Fibroblast of pulmonary artery (primary cell): ENCODE measurements around the gene SPIRE2.
"Not testable (repeated sequence)": the region's sequence is repeated elsewhere in the genome, so short reads cannot be mapped to it uniquely, and the experiment has no call there.

Experiments used
- DNase-seq: peaks from one replicate; pipeline ENCODE4 v3.0.0-alpha.2; 2010; ENCODE audit warnings: low read depth
- H3K4me3 ChIP-seq: replicated peaks from 2 replicates; pipeline ENCODE4 v1.5.1; 2011; ENCODE audit warnings: low read depth, mild to moderate bottlenecking, control low read depth, low read length, moderate library complexity
- TF ChIP-seq, protein P1 (sequence below): IDR thresholded peaks from 2 replicates; pipeline ENCODE4 v1.5.1; 2011; ENCODE audit warnings: mild to moderate bottlenecking, control low read depth, low read length, inconsistent platforms; ENCODE audit errors: missing control alignments

The SPIRE2 gene

DNA sequence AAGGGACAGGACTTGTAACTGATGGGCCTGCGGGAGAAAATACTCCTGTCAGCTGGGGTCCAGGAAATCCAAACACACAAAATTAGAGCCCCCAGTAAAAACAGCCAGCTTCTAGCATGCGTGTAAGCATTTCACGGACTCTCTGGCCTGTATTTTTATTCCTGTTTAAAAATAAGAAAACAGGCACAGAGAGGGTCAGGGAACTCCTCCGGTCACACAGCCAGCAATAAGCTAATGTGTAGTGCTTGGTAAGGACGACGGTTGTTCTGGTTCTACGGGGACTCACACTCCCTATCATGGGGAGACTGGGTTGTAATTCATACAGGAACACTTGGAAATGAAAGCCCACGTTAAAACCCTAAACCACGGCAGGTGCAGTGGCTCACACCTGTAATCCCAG, 43.6 kb downstream of the SPIRE2 start:
- DNase-seq: no peak
- H3K4me3 ChIP-seq: no peak overlapping the region
- TF ChIP-seq, protein P1, sequence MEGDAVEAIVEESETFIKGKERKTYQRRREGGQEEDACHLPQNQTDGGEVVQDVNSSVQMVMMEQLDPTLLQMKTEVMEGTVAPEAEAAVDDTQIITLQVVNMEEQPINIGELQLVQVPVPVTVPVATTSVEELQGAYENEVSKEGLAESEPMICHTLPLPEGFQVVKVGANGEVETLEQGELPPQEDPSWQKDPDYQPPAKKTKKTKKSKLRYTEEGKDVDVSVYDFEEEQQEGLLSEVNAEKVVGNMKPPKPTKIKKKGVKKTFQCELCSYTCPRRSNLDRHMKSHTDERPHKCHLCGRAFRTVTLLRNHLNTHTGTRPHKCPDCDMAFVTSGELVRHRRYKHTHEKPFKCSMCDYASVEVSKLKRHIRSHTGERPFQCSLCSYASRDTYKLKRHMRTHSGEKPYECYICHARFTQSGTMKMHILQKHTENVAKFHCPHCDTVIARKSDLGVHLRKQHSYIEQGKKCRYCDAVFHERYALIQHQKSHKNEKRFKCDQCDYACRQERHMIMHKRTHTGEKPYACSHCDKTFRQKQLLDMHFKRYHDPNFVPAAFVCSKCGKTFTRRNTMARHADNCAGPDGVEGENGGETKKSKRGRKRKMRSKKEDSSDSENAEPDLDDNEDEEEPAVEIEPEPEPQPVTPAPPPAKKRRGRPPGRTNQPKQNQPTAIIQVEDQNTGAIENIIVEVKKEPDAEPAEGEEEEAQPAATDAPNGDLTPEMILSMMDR: no peak

DNA sequence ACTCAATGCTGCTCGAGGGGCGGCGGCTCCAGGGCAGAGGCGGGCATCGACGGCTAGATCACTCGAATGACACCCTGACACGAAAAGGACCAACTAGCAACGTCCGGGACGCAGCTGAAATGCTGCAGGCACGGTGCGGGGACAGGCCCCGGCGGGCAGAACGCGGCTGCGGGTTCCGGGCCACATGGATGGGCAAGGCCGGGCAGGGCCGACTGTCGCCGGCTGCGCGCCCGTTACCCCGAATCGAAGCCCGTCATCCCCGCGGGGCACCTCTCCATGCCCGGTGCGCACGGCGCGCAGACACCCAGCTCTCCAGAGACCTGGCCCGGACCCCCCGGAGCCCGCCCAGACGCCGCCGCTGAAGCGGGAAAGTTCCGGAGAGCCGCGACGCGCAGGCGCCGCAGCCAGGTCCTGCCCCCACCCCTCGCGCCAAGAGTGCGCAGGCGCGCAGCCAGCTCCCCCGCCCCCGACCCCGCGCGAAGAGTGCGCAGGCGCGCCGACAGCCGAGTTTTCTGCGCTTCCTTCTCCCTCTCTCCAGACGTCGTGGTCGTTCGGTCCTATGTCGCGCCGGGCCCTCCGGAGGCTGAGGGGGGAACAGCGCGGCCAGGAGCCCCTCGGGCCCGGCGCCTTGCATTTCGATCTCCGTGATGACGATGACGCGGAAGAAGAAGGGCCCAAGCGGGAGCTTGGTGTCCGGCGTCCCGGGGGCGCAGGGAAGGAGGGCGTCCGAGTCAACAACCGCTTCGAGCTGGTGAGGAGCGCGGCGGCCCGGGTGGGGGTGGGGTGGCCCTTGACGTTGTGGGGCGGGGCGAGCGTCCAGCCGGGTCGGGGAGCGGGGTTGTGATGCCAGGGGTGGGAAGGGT, 45.1 kb downstream of the SPIRE2 start, which contains the start of gene TCF25:
TCF25 (plus strand) TSS at position 484 of the 863 bp plus-strand sequence; CDS start at position 560, 76 bp downstream.
- H3K4me3 ChIP-seq: peak within 1 kb of the TSS; percentile 91
- TF ChIP-seq, protein P1: no peak
- DNase-seq: peak; percentile 87

DNA sequence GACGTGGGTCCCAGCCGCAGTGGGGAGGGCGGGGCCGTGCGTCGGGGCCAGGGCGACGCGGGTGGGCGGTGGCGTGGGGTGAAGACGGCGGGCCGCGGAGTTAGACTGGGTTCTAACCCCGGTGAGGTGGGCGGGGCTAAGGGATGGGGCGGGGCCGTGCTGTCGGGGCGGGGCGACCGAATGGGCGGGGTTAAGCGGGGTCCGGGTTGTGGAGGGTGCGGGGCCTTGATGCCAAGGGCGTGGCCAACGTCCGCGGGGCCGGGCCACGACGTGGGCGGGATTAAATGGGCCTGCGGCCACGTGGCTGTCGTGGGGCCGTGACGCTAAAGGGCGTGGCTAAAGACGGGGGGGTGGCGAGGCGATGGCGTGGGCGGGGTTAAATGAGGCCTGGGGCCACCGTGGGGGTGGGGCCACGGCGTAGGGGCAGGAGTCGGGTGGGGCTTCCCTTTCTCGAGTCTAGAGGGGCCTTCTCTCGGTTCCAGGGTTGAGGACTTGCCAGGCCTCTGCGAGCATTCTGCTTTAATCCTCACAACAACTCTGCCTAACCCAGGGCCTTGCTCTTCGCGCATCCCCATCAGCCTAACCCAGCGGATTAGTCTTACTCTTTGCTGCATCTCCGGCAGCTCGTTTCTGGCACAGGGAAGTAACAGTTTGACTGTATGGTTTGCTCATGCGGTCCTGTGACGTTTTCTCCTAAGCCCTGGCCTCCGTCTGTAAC, 45.9 kb downstream of the SPIRE2 start:
- TF ChIP-seq, protein P1: no peak
- peak overlapping the region; percentile 91 for H3K4me3 ChIP-seq
- DNase-seq: peak; percentile 98

DNA sequence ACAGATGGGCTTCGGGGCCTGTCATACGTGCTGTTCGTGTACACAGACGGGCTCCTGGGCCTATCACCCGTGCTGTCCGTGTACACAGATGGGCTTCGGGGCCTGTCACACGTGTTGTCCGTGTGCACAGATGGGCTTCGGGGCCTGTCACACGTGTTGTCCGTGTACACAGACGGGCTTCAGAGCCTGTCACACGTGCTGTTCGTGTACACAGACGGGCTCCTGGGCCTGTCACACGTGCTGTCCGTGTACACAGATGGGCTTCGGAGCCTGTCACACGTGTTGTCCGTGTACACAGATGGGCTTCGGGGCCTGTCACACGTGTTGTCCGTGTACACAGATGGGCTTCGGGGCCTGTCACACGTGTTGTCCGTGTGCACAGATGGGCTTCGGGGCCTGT, 50.8 kb downstream of the SPIRE2 start:
- DNase-seq, H3K4me3 ChIP-seq: not testable (repeated sequence)

DNA sequence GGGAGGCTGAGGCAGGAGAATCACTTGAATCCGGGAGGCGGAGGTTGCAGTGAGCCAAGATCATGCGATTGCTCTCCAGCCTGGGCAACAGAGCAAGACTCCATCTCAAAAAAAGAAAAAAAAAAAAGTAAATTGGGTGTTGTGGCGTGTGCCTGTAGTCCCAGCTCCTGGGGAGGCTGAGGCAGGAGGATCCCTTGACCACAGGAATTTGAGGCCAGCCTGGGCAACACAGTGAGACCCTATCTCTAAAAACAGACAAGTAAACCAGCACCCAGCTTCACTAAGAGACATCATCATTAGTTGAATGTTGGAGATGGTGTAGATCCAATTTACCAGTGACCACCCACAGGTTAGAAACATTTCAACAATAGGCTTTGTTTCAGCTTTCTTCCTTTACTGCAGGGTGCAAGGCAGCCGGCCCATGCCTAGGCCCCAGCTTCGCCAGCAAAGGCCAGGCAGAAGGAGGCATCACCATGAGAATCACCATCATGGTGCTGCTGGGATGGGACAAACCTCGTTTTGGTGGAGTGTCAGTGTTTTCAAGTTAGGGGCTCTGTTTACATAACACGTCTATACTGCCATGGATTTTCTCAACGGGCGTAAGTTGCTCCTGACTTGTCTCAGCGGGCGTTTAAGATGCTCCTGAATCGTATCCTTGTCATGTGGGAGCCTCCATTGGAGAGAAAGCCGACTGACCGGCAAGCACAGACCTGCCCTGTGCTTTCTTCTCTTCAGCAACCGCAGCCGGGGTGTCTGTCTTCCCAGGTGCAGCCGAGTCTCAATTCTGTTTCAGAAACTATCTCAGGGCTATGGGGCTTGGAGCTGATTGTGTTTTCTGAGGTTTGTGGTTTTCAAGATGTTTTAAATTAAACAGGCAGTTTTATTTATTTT, 52.4 kb downstream of the SPIRE2 start:
- TF ChIP-seq, protein P1: no peak
- DNase-seq: no peak
- H3K4me3 ChIP-seq: no peak overlapping the region

DNA sequence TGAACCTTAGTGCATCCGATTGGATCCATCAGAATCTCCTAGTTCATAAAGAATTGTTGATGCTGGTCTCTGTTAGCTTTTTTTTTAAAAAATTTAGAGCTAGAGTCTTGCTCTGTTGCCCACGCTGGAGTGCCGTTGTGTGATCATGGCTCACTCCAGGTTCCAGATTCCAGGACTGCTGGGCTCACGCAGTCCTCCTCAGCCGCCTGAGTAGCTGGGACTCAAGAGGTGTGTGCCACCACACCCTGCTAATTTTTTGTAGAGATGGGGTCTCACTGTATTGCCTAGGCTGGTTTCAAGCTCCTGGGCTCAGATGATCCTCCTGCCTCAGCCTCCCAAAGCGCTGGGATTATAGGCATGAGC, 53.1 kb downstream of the SPIRE2 start:
- TF ChIP-seq, protein P1: no peak
- H3K4me3 ChIP-seq: no peak overlapping the region
- DNase-seq: no peak
